Measurements from ENCODE around the gene PTGDS.

- TF ChIP-seq CEBPB (IDR thresholded peaks at IDR 0.05) (no peak), MAX (IDR thresholded peaks at IDR 0.05) (no peak), FOXM1 (IDR thresholded peaks at IDR 0.05; ENCODE audit: borderline replicate concordance, low read depth) (no peak), RAD21 (IDR thresholded peaks at IDR 0.05; ENCODE audit: low read depth) (no peak)
Measured at GRCh38 chr9:136992819-136993369, 15.6 kb downstream of the PTGDS start.
